GM18861 (cell line): ENCODE results near the gene SYT1.

Experiments used
- ATAC-seq: cut with Tn5 transposase; IDR thresholded peaks from one replicate; pipeline ENCODE4 v1.9.1; 2021; ENCODE audit not compliant: unreplicated experiment

The SYT1 gene

GRCh38 chr12:79381248-79382208, 517.0 kb downstream of the SYT1 start:
- no peak for ATAC-seq

- ATAC-seq = no peak
These were observed 520.0 kb downstream of the SYT1 start for GRCh38 chr12:79384551-79384950.

GRCh38 chr12:79388011-79388410, 523.4 kb downstream of the SYT1 start:
- ATAC-seq = no peak

- no peak for ATAC-seq
These were observed 529.3 kb downstream of the SYT1 start for GRCh38 chr12:79393842-79394241.

- no peak for ATAC-seq
These were observed 533.0 kb downstream of the SYT1 start for GRCh38 chr12:79397609-79398008.

- ATAC-seq = no peak
These were observed 535.9 kb downstream of the SYT1 start for GRCh38 chr12:79400481-79400880.

- no peak for ATAC-seq
These were observed 538.0 kb downstream of the SYT1 start for GRCh38 chr12:79402606-79403005.

- no peak for ATAC-seq
These were observed 542.4 kb downstream of the SYT1 start for GRCh38 chr12:79406993-79407392.

GRCh38 chr12:79407671-79408622, 543.4 kb downstream of the SYT1 start:
- peak; percentile 91 for ATAC-seq

GRCh38 chr12:79408689-79409088, 544.1 kb downstream of the SYT1 start:
- no peak for ATAC-seq

GRCh38 chr12:79409562-79409961, 545.0 kb downstream of the SYT1 start:
- no peak for ATAC-seq

- ATAC-seq = no peak
These were observed 547.2 kb downstream of the SYT1 start for GRCh38 chr12:79411791-79412190.

GRCh38 chr12:79413796-79414195, 549.2 kb downstream of the SYT1 start:
- ATAC-seq = no peak

GRCh38 chr12:79414252-79414651, 549.7 kb downstream of the SYT1 start:
- no peak for ATAC-seq

- no peak for ATAC-seq
These were observed 550.7 kb downstream of the SYT1 start for GRCh38 chr12:79415321-79415720.

- no peak for ATAC-seq
These were observed 551.3 kb downstream of the SYT1 start for GRCh38 chr12:79415746-79416435.

GRCh38 chr12:79420146-79420618, 555.6 kb downstream of the SYT1 start:
- ATAC-seq = peak; percentile 38

- no peak for ATAC-seq
These were observed 556.7 kb downstream of the SYT1 start for GRCh38 chr12:79421236-79421740.

- no peak for ATAC-seq
These were observed 557.7 kb downstream of the SYT1 start for GRCh38 chr12:79422060-79422812.

- no peak for ATAC-seq
These were observed 559.0 kb downstream of the SYT1 start for GRCh38 chr12:79423560-79423959.
